ENCODE measurements around the gene FXYD7. TPM values are rescaled to one million over a fixed set of nuclear protein-coding genes. Genes with fewer than 3 reads are reported as not detected.

The FXYD7 gene
- total RNA-seq, 1 donor from 2014 or later: 1.6 TPM

GRCh38 chr19:35161434-35161743 lies 18.3 kb downstream of the FXYD7 start:
- intact Hi-C loops (cut with micrococcal nuclease): no loop called here

DNA sequence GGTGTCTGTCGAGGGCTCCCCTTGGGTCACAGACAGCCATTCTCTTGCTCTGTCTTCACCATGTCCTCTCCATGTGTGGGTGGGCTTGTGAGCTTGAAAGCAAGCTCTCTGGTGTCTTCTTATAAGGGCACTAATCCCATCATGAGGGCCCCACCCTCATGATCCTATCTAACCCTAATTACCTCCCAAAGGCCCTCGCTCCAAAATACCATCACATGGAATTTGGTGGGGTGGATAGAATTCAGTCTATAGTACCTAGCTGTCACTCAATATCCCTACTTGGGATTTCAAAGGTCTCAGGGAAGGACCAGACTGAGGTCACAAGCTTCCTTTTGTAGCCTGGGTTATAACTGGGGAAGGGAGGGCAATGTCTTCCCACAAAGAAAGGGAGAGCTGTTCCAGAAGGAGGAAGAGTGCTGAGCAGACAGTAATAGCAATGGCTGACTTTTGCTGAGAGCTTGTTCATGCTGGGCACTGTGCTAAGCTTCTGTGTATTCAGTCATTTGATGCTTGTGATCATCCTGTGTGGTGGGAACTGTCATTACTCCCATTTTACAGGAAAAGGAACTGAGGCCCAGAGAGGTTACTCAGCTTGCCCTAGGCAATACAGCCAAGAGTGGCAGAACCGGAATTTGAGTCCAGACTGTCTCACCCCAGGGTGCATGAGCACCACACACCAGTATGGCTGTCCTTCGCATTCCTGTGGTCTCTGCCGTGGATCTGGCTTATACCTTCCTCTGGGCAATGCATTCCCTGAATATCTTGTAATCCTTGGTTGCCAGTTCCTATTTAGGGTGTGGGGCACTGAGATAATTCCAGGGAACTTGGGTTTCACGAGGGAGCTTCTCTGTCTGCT lies 19.6 kb downstream of the FXYD7 start:
- intact Hi-C loops (cut with micrococcal nuclease): no loop called here

DNA sequence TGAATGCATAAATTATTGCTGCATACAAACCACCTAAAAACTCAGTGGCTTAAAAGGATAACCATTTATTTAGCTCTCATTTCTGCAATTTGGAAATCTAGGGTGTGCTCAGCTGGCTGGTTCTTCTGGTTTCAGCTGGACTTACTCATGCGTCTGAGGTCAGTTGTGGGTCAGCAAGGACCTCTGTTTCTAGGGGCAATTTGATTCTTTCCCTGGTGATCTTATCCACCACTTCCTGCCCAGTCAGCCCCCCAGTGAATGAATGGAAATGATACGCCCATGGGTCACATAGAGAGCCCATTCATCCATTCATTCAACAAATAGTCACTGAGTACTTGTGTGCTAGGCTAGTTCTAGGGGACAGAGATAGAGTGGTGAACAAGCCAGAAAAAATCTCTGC lies 21.4 kb downstream of the FXYD7 start:
- intact Hi-C loops (cut with micrococcal nuclease): no loop called here

GRCh38 chr19:35165200-35166058 lies 22.4 kb downstream of the FXYD7 start:
- intact Hi-C loops (cut with micrococcal nuclease): no loop called here

DNA sequence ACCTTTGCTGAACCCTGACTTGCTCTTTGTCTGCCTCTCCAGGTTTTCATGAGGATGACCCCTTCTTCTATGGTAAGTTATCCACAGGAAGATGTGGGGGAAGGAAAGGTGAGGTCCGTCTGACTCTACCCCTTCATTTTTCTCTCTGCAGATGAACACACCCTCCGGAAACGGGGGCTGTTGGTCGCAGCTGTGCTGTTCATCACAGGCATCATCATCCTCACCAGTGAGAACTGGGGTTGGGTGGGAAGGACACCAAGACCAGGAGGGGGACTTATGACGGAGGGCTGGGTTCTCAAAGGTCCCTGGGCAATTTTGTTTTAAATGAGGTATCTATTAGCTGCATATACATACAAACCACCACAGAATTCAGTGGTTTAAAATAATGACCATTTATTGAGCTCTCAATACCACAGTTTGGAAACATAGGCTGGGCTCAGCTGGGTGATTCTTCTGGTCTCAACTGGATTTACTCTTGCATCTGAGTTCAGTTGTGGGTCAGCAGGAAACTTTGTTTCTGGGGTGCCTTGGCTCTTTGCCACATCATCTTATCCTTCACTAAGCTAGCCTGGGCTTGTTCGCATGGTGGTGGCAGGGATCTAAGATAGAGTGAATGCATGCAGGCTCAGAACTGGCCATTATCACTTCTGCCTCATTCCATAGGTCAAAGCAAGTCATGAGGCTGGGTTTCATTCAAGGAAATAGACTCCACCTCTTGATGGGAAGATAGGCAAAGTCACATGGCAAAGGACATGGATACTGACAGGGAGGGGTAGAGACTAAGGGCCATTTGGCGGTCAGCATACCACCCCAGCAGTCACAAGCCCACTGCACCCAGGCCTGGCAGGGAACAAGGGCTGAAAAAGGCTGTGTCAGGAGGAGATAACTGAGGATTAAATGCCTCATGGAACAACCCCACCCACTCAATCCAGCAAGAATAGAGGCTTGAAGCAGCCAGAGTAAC lies 23.3 kb downstream of the FXYD7 start:
- intact Hi-C loops (cut with micrococcal nuclease): no loop called here

DNA sequence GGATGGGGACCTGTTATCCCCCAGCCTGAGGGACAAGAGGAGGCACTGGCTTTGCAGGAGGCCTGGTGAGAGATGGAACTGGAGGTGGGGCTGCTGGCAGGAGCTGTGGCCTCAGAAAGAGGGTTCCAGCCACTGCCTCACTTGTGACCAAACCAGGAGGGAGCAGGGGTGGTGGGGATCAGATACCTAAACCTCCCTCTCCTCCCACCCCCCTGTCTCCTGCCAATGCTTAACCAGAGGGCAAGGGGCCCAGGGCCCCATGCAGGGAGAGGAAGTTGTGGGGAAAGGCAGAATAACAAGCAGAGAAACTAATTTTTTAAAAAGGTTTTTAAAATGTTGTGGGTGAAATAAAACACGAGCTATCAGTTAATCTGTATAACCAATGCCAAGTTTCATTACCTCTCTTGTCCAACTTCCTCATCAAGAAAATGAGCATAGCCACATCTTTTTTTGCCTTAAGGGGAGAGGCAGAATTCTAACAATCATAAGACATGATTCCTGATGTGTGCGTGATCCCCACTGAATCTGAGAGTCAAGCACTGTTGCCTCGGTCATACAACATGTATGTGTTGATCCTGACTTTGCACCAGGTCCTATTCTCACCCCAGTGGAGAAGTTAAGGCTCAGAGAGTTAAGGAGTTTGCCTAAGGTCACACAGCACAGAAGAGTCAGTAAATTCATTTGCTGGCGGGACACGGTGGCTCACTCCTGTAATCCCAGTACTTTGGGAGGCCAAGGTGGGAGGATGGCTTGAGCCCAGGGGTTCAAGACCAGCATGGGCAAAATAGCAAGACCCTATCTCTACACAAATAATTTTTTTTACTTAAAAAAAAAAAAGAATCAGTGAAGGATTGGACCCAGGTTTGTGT lies 24.4 kb downstream of the FXYD7 start:
- intact Hi-C loops (cut with micrococcal nuclease): no loop called here

- intact Hi-C loops (cut with micrococcal nuclease): no loop called here
These were observed 25.1 kb downstream of the FXYD7 start for GRCh38 chr19:35168196-35168595.

DNA sequence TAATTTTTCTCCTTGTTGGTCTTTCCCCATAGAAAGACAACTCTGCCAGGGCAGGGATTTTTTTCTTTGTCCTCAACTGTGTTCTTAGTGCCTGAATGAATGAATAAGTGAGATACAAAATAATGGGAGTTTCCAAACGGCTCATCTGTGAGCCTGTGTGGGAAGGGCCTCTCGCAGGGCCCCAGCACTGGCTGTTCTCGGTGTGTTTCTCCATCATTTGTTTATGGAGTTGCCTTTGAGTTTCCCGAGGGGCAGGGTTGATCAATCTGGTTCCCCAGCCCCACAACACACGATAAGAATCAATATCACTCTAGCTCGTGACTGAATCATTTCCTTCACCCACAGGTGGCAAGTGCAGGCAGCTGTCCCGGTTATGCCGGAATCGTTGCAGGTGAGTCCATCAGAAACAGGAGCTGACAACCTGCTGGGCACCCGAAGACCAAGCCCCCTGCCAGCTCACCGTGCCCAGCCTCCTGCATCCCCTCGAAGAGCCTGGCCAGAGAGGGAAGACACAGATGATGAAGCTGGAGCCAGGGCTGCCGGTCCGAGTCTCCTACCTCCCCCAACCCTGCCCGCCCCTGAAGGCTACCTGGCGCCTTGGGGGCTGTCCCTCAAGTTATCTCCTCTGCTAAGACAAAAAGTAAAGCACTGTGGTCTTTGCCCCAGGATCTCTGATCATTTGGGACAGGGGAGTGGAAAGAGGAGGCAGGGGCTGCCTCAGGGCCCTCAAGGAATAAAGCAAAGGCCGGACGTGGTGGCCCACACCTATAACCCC lies 26.4 kb downstream of the FXYD7 start:
- intact Hi-C loops (cut with micrococcal nuclease): no loop called here

- intact Hi-C loops (cut with micrococcal nuclease): loop anchor here (5.0 kb wide), 1 partner anchor 37 kb away; no protein-coding TSS in a partner anchor
These were observed 27.5 kb downstream of the FXYD7 start for GRCh38 chr19:35170359-35171061.

DNA sequence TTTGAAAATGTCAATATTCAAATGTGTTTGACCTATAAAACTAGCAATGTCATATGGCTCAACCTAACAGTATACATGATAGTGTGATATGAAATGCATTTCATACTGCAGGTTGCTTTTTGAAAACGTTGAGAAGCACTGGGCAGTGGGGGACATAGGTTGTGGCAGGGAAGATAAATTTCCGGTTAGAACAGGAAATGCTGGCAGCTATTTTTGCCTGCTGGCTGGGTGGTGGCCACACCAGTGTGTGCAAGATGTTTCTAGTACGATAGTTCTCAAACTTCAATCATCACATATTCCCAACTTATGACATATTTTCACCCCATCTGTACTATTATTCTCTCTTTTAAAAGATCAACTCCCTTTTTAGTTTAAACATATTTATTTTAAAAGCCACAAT lies 28.7 kb downstream of the FXYD7 start:
- intact Hi-C loops (cut with micrococcal nuclease): loop anchor here (2.0 to 5.0 kb wide), 2 partner anchors 17 to 36 kb away; partner anchors contain the start of gene FXYD5

DNA sequence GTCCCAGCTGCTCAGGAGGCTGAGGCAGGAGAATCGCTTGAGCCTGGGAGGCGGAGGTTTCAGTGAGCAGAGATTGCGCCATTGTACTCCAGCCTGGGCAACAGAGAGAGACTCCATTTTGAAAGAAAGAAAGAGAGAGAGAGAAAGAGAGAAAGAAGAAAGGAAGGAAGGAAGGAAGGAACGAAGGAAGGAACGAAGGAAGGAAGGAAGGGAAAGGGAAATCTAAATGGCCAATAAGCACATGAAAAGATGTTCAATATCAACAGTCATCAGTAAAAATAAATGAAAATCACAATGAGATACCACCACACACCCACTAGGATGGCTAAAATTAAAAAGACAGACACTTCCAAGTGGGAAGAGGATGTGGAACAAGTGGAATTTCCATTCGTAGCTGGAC lies 31.2 kb downstream of the FXYD7 start:
- intact Hi-C loops (cut with micrococcal nuclease): loop anchor here (5.0 kb wide), 1 partner anchor 33 kb away; no protein-coding TSS in a partner anchor

DNA sequence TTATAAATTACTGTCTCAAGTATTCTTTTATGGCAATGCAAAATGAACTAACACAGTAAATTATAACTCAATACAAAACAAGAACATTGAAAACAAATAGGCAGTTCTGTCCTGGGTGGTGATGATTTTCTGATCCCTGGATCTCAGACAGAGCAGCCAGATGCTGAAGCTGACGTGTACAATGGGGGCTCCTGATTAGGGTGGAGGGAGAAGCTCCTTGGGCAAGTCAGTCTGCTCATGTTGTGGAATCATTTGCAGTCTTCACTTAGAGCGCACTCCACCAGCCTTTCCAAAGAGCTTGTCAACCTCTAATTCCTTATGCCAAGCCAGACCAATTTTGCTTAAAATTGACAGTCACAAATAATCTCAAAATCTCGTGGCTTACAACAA lies 33.1 kb downstream of the FXYD7 start:
- intact Hi-C loops (cut with micrococcal nuclease): no loop called here

- intact Hi-C loops (cut with micrococcal nuclease): no loop called here
These were observed 34.6 kb downstream of the FXYD7 start for GRCh38 chr19:35177377-35178274.

- intact Hi-C loops (cut with micrococcal nuclease): no loop called here
These were observed 35.6 kb downstream of the FXYD7 start for GRCh38 chr19:35178701-35179100.

DNA sequence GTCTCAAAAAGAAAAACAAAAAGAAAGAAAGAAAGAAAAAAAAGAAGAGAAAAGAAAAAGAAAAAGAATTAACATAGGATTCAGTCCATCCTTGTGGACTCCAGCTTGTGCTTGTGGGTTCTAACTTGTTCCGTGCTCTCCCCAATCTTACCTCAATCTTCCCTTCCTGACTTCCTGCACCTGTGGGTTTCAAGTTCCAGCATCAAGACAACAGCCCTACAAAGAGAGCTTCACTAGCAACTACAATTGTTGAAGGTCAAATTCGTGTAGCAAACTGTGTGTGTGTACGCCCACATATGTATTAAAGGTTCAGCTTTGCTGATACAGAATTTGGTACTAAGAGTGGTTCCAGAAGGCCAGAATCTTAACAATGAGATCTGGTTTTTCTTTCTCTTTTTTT lies 36.8 kb downstream of the FXYD7 start:
- intact Hi-C loops (cut with micrococcal nuclease): no loop called here

- intact Hi-C loops (cut with micrococcal nuclease): no loop called here
These were observed 38.3 kb downstream of the FXYD7 start for GRCh38 chr19:35181387-35181786.

DNA sequence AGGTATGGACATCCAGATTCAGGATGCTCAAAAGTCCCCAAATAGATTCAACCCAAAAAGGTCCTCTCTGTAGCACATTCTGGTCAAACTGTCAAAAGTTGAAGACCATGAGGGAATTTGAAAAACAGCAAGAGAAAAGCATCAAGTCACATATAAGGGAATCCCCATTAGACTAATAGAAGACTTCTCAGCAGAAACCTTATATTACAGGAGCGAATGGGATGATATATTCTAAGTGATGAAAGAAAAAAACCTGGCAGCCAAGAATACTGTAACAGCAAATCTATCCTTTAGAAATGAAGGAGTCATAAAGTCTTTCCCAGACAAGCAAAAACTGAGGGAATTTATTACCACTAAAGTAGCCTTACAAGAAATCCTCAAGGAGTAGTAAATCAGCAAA lies 41.2 kb downstream of the FXYD7 start:
- intact Hi-C loops (cut with micrococcal nuclease): no loop called here

- intact Hi-C loops (cut with micrococcal nuclease): no loop called here
These were observed 41.8 kb downstream of the FXYD7 start for GRCh38 chr19:35184884-35185283.
